COLO668 (cell line): ENCODE data around the gene STAT4.

ENCODE experiments used
- DNase-seq: peaks from one replicate; lab custom pipeline; 2025; ENCODE audit not compliant: unreplicated experiment; lab: John Stamatoyannopoulos, UW

The STAT4 gene

DNA sequence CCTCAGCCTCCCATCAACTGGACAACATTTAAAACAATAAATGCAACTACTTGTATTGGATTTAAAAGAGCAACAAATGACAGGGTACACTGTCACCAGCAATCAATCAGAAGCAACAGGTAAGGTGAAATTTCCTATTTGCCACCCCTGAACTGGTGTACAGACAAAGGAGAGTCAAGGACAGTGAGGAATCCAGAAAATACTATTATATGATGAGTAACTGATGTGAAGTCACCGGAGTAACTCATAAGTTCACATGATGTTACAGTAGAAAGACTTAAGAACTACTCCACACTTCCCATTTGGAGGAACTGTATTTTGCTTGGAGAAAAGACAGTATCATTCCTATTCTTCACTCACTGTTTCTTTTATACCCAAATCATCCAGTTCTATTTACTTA, 132.7 kb downstream of the STAT4 start:
- DNase-seq = no peak

DNA sequence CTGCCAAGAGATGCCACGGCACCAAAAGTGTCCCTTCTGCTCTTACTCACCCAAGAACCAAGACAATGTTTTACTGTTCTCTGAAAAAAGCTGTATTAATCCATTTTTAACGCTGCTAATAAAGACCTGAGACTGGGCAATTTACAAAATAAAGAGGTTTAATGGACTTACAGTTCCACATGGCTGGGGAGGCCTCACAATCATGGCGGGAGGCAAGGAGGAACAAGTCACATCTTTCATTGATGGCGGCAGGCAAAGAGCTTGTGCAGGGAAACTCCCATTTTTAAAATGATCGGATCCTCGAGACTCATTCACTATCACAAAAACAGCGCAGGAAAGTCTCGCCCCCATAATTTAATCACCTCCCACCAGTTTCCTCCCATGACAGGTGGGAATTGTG, 135.0 kb downstream of the STAT4 start:
- DNase-seq = no peak

DNA sequence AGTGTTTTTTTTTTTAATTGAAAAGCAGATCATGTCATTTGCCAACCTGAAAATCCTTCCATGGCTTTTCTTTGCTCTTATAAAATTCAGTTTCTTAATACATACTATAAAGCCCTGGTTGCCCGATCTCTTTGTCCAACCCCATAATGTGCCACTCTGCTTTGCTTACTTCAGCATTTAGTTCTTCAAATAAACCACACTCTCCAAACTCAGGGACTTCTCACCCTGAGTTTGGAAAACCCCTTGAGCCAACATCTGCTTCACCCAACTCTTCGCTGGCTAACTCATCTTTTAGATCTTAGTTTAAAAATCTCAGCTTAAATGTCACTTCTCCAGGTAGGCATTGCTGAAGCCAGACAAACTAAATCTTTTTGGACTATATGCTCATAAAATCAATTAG, 135.6 kb downstream of the STAT4 start:
- no peak for DNase-seq

DNA sequence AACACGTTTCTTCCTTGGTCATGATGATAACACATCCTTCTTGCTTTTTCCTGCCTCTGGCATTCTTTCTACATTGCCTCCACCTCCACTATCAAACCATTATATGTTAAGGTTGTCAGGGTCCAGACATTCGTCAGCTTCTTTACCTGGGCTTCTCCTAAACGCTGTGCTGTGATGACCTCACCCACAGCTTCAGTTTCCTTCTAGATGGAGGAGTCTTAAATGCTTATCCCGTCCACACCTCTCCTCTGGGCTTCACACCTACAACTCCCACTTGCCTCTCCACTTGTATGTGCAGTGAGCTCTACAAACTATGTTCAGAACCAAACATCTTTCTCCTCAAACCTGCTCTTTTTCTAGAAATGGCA, 136.2 kb downstream of the STAT4 start:
- DNase-seq = no peak

DNA sequence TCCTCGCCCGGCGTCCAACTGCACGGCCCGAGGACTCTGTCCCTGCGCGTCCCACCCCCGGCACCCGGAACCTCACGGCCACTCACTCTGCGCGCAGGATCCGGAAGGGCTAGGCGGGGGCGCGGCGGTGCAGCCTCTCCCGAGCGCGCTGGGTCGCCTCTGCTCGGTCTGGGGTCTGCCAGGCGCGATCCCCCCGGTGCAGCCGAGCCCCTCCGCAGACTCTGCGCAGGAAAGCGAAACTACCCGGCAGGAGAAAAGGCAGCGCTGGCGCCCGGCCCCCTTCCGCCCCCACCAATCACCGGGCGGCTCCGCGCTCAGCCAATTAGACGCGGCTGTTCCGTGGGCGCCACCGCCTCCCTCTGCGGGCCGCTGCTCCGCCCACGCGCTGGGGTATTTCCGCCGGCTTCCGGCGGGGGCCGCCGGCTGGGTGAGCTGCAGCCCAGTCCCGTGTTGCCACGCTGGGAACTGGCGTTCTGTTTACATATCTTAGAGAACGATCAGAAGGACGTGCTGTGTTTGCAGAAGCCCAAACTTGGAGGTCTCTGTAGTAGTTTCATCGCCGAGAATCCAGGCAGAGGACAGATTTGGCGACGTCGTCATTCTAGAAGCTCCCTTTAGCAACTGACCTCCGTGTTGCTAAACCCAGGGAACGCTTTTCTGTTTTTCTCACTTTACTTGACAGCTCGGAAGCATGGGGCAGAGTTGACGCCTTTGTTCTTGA, 136.7 kb downstream of the STAT4 start, which contains the start of gene STAT1:
Gene STAT1, minus strand, starts transcription at position 240 of the 721 bp plus-strand sequence. CDS start 4,168 bp downstream, outside the sequence.
- peak; percentile 94 for DNase-seq

DNA sequence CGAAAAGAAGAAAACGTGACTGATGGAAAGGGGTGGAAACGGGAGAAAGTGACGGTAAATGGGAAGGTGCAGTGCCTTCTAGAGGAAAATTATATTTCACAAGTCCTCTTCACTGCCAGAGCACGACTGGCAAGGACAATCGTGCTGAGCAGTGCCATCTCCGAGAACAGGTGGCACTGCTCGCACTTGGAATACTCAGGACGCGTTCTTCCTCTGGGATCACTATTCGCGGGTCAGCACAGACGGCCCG, 137.2 kb downstream of the STAT4 start:
- DNase-seq = no peak

DNA sequence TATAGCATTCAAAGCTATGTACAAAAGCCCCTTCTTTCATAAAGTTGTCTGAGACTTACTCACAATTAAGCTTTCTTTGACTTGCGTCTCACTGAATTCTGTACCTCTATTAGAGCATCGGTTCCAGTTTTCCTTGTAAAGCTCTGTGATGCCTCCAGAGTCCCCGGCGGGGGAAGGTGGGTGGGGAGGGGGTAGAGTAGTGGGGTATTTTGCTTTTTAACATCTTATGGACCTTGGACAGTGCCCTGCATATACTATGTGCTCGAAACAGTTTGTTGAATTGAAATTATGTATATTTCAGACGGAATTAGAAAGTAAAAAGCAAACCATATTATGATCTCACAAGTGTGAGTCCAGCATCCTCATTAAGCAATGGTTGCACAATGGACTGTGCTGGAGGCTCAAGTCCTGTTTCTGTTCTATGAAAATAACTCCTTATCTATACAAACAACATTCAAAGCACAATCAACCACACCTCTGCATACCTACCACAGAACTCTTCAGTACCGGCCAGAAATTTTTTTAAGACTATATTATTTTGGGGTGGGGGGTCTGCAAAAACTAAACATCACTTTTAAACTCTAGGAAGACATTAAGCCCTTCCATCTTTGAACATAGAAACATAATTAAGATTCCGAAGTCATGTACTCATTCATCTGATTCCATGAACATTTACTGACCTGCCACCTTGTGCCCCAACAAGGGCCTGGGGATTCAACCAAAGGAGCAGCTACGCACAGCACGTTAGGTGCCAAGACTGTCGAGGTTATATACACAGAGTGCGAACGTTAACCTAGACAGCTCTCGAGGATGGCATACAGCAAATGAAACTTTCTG, 137.7 kb downstream of the STAT4 start:
- DNase-seq = no peak

DNA sequence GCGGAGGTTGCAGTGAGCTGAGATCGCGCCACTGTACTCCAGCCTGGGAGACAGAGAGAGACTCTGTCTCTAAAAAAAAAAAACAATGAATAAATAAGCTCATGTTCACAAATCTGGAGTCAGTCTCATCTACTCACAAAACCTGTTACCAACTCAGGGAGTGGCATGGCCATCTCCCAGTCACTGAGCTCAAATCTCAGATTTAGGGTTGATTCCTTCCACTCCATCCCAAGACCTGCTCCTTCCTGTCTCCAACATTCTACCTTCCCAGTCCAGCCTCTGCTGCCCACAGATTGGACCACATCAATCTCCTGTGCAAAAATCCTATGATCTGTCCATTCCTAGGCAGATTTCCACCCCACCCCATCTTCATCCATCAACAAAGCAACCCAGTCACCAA, 138.4 kb downstream of the STAT4 start:
- no peak for DNase-seq

DNA sequence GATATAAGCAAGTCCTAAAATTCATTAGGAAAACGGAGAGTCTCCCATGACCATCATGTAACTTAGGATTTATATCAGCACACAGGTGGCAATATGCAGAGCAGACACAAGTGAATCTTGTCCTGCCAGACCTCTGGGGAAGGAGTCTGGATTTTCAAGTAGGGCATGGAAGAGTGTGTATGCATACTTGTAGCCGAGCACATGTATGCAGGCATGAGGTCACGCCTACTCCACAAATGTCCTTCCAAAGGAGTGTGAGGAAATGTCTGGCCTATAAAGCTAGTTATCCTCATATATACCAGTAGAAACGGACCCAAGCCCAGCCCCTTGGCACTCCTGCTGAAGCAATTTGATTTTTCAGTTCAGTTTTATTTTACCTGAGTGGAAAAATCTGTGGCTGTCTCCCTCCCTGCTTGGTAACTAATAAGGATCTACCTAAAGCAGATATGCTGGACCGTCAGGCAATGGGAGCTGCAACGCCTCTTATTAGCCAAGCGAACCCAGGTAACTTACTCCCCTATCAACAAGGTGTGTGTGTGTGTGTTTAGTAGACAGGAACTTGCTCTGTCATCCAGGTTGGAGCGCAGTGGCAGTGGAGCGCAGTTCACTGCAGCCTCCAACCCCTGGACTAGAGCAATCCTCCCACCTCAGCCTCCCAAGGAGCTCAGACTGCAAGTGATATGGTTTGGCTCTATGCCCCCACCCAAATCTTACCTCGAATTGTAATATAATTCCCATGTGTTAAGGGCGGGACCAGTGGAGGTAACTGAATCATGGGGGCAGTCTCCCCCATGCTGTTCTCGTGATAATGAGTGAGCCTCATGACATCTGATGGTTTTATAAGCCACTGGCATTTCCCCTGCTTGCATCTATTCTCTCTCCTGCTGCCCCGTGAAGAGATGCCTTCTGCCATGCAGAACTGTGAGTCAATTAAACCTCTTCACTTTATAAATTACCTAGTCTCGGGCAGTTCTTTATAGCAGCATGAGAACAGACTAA, 139.6 kb downstream of the STAT4 start:
- no peak for DNase-seq

DNA sequence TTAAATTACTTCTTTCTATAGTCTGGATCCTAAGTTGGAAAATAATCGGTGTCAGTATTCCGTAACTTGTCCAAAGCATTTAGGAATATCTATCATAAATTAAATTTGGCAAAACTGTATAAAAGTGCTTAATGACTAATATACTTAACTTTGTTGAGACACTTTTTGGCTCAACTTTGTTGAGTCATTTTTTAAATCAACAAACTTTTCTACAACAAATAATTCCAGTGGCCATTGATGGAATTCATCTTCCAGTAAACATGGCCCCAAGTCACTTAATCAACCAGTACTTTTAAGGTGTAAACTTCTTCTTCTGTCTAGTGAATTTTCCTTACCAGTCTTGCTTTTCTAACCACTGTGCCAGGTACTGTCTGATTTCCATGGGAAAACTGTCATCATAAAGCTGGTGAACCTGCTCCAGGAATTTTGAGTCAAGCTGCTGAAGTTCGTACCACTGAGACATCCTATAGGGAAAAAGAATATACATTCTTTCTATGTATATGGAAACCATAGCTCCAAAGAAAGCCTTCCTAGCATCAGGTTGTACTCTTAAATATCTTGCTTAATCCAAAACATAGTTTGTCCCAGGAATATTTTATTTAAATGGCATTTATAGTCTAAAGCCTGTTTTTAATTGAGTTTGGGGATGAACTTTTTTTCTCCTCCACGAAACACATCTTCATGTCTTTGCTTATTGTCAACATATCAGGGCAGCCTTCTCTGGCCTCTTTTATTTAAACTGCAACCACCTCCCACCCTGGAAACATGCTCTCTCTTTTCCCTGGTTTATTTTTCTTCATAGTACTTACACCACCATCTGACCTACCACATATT, 141.0 kb downstream of the STAT4 start:
- no peak for DNase-seq

DNA sequence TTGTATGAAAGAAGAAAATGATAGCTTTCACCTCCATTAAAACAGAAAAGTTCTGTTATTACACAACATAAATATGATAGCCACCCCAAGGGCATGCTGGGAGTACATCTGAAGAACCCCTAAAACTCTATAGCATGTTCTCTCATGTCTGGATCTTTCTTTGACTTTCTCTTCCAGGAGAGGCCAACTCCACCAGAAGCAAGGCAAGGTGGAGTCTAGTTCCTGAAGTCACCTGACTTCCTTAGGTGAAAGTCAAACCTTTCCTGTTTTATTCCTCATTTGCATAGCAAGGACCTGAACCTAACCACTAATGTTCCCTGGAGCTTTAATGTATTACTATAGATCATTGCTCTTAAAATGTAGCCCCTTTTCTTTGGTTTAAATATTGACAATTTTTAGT, 142.5 kb downstream of the STAT4 start:
- DNase-seq = no peak

DNA sequence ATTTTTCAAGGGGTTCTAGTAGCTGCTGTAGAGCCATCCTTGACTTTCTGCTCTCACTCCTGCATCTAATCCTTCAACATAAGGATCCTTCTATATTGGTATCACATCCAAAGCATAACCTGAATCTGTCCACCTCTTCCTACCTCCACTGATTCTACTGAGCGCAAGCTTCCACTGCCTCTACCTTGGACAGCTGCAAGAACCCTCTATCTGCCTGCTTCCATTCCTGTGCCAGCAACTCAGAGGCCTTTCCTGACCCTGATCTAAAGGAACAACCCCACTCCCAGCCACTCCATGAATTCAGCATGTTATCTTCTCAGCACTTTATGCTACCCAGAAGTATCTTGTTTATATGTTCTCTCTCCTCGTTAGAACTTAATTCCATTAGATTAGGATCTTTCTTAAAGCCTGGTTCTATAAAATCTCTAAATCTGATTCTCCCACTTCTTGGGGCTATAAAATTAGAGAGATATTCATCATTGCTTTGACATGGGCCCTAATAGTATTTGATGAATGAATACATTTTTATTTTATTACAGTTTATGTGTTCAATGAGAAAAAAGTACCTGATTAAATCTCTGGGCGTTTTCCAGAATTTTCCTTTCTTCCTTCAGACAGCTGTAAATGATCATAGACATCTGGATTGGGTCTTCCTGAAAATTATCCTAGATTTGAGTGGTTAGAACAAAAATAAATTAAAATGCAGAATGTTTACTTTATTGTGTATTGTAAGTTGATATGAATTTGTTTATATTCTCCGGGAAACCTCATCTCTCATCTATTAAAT, 143.6 kb downstream of the STAT4 start:
- no peak for DNase-seq

DNA sequence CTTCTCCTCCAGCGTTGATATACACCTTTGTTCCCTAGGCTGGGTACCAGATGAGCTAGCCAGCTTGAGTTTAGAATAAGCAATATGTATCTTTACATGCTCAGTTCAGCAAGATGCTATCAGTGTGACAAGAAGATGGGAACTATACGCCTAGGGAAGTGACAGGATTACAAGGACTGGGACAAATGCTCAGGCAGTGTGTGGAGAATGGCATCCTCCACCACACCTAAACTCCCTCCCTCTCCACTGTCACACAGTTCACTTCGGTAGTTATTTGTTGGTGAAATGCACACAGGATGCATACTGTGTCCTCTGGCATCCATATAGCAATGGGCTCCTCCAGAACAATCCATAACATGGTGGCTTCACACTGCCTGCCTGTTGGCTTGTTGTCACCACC, 144.5 kb downstream of the STAT4 start:
- no peak for DNase-seq

DNA sequence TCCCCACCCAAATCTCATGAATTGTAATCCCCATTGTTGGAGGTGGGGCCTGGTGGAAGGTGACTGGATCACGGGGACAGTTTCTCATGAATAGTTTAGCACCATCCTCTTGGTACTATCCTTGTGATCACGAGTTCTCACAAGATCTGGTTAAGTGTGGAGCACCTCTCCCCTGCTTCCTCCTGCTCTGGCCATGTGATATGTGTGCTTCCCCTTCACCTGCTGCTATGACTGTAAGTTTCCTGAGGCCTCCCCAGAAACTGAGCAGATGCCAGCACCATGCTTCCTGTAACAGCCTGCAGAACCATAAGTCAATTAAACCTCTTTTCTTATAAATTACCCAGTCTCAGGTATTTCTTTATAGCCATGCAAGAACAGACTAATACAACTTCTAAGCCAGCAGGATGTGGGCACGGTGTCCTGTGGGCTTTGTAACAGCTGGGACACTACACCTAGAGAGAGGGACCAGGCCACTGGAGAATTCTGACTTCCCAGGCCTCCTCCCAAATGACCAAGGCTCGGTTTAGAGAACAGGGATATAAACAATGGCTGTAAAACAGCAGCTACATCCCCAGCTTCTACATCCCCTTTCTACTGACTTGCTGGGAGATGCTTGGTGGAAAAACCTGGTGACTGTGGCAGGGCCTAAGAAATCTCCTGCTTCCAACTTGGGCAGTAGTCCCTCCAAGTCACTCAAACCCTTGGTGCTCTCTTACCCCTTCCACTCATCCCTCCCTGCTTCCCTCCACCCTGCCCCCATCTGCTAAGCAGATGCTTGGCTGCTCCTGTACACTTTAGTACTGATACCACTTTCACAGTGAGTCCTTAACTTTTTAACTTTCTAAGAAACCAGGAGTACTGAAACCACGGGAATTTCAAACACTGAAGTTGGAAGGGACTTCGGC, 147.1 kb downstream of the STAT4 start:
- no peak for DNase-seq

DNA sequence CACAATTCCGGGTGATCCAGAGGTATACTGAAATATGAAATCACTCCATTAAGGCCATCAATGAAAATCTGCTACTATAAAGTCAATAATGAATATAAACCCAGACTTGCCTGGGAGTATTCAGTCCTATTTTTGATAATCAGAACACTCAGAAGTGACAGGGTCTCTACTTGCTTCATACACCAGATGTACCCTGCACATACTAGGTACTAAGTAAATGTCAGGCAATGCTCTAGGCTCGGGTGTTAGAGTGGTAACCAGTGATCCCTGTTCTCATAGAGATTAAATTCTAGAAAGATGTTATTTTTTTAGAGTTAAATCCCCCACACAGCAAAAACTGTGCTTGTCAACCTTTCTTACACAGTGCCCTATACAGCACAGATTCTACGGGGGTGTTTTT, 149.2 kb downstream of the STAT4 start:
- DNase-seq = no peak

DNA sequence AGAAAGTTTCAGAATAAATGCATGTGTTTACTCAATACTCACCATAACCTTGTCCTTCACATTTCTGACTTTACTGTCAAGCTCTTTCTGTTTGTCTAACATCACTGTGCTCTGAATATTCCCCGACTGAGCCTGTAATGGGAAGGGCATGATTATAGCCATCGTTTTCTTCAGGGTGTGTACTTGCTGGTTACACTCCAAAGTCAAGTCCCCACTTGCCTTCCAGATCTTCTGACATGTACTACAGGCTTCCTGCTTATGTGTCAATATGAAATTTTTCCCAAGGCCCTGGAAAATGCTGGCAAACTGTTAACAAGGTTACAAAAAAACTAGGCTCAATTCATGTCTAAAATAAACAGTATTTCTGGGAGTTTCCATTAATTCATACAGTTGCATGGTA, 149.8 kb downstream of the STAT4 start:
- no peak for DNase-seq

DNA sequence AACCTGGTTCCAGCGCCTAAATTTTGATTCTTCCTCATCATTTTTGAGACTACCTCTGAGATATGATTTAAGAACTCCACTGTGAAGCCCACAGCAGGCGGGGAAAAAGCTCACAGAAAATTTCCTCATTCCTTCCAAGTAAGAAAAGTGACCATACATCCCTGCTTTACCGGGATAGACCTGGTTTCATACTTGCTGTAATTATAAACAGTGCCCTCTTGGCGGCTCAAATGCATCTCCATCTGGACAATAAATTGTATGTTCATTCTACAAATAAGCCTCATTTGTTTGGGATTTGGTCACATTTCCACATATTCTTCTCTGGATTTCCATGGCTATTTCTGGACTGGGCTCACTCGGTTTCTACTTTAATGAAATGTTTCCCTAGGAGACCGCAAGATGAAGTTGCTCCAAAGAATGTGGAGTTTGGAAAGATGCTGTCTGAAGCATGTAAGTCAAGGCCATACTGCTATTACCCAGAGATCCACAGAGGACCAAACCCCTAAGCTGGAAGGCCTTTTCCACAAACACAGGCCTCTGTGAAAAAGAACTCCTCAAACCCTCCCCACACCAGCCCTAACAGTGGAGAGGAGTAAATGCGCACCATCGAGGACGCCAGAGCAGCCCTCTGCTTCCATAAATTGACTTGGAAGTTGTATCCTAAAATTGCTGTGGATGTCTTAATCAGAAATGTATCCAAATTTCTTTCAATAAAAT, 150.7 kb downstream of the STAT4 start:
- DNase-seq = no peak

DNA sequence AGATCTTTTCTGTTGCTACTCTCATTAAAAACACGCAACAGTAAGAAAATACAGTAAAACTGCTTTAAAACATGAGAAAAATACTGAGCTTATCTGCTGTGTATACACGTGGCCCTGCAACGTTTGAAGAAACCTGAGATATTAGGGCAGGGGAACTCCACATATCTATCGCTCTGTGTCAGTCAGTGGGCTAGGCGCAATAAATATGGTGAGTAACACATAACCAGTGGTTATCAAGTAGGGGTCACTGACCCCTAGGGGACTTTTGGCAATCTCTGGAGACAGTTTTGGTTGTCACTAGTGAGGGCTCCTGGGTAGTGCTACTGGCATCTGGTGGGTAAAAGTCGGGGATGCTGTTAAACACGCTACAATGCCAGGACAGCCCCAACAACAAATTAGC, 151.7 kb downstream of the STAT4 start:
- DNase-seq = no peak
